Hematopoietic multipotent progenitor cell (in vitro differentiated cells): ENCODE measurements around the gene ZC2HC1C. TPM values are rescaled to one million over a fixed set of nuclear protein-coding genes. Genes with fewer than 3 reads are reported as not detected.
"Not testable (repeated sequence)": the region's sequence is repeated elsewhere in the genome, so short reads cannot be mapped to it uniquely, and the experiment has no call there.

ENCODE experiments used
- DNase-seq, 3 donors: peaks; one replicate each; pipeline ENCODE4 v3.0.0-alpha.2; 2011 to 2015; ENCODE audit warnings: low read depth in 2 of 3, low spot score in 2 of 3
- total RNA-seq: library from RNA; depleted of rRNA; stranded (reverse); fragments of >200 nt; gene quantifications from one replicate; pipeline ENCODE4 v1.2.3, GENCODE V29; 2012

Gene ZC2HC1C
- total RNA-seq, 1 donor, result 0.54 TPM

- DNase-seq, result no peak
Measured at GRCh38 chr14:75090353-75090752, 20.9 kb downstream of the ZC2HC1C start.

- DNase-seq, result no peak
Measured at GRCh38 chr14:75091251-75091650, 21.8 kb downstream of the ZC2HC1C start.

- DNase-seq, result no peak
Measured at GRCh38 chr14:75092698-75093097, 23.3 kb downstream of the ZC2HC1C start.

- no peak for DNase-seq
Measured at GRCh38 chr14:75094896-75095295, 25.5 kb downstream of the ZC2HC1C start.

- no peak for DNase-seq
Measured at GRCh38 chr14:75095690-75096089, 26.2 kb downstream of the ZC2HC1C start.

GRCh38 chr14:75096959-75097358 lies 27.5 kb downstream of the ZC2HC1C start:
- DNase-seq, result no peak

GRCh38 chr14:75098212-75098611 lies 28.8 kb downstream of the ZC2HC1C start:
- DNase-seq, result no peak

GRCh38 chr14:75098682-75099081 lies 29.2 kb downstream of the ZC2HC1C start:
- DNase-seq, result no peak

GRCh38 chr14:75101491-75101890 lies 32.0 kb downstream of the ZC2HC1C start:
- no peak for DNase-seq

- no peak for DNase-seq
Measured at GRCh38 chr14:75107186-75107585, 37.7 kb downstream of the ZC2HC1C start.

GRCh38 chr14:75109877-75110276 lies 40.4 kb downstream of the ZC2HC1C start:
- DNase-seq, result no peak

GRCh38 chr14:75113932-75114539 lies 44.6 kb downstream of the ZC2HC1C start:
- no peak for DNase-seq

- no peak for DNase-seq
Measured at GRCh38 chr14:75119056-75119455, 49.6 kb downstream of the ZC2HC1C start.

GRCh38 chr14:75120541-75121291 lies 51.3 kb downstream of the ZC2HC1C start:
- peak in 1 of 3 donors; percentile 21 for DNase-seq

- DNase-seq, result no peak
Measured at GRCh38 chr14:75121552-75121951, 52.1 kb downstream of the ZC2HC1C start.

GRCh38 chr14:75123991-75124390 lies 54.5 kb downstream of the ZC2HC1C start:
- DNase-seq, result peak in 2 of 3 donors; percentile 54 to 73

GRCh38 chr14:75125617-75126016 lies 56.2 kb downstream of the ZC2HC1C start:
- no peak for DNase-seq

GRCh38 chr14:75126121-75126544 lies 56.7 kb downstream of the ZC2HC1C start:
- DNase-seq, result peak in 1 of 3 donors; percentile 28

GRCh38 chr14:75126679-75127473 lies 57.4 kb downstream of the ZC2HC1C start, which contains the start of gene NEK9:
NEK9 (minus strand) TSS chr14:75127048; CDS start chr14:75126921, 127 bp downstream.
- peak; percentile 74 to 91 (median 86) for DNase-seq

- not testable (repeated sequence) for DNase-seq
Measured at GRCh38 chr14:75127474-75127820, 58.0 kb downstream of the ZC2HC1C start.

- DNase-seq, result no peak
Measured at GRCh38 chr14:75127903-75128595, 58.6 kb downstream of the ZC2HC1C start.
